Bone marrow (tissue), 2 donors: ENCODE data around the gene RBCK1.

Experiments used
- DNase-seq, 2 donors: peaks; one replicate each; lab custom pipeline; 2025; lab: John Stamatoyannopoulos, UW

Gene RBCK1

DNA sequence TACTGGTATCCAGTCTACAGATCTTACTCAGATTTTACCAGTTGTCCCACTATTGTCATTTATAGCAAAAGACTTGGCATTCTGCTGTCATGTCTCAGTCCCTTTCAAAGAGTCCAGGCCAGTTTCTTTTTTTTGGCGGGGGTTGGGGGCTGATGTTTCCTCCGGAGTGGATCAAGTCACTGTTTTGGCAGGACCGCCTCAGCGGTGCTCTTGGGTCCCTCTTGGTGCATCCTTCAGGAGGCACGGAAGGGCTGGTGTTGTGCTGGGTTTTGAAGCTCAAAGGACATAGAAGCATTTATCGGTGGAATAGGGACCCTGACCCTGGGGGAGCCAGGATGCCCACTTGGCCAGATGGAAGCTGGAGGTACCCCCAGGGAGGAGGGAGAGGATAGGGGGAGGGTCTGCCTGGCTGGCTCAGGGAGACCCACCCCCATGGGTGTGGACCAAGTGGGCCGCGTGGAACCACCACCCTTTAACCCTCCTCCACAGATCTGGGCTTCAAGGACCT, 10.8 kb downstream of the RBCK1 start:
- no peak for DNase-seq

DNA sequence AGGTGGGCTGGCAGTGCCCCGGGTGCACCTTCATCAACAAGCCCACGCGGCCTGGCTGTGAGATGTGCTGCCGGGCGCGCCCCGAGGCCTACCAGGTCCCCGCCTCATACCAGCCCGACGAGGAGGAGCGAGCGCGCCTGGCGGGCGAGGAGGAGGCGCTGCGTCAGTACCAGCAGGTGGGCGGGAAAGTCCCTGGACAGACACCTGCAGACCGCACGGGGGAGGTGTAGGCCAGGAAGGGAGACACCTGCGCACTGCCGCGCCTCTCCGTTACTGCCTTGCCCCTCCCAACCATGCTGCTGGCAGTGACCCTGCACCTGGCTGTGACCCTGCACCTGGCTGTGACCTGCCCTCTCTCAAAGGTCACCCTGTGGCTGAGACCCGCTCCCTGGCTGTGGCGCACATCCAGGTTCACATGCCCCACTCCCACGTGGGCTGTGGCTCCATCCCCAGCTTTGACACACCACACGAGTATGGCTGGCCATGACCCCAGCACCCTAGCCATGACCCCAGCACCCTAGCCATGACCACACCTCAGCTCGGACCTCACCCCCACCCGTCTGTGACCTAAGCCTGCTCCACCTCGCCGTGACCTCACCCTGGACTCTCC, 11.6 kb downstream of the RBCK1 start:
- DNase-seq = no peak

DNA sequence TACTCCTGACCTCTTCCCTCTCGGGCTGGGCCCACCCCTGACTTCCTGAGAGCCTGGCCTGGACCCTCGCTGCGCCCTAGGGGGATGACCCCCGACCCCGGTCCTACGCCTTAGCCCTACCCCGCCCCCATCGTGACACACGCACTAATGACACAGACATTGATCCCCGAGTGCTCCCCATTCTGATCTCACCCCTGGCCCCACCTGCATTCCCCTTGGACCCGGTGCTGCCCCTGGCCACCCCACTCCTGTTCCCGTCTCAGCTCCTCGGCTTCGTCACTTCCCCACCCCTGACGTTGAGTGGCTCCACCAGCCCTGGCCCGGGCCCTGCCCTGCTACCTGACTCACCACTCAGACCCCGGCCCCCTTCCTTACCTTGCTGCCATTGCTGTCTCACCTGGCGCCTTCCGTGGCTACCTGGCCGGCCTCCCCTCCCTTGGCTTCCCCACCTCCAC, 12.1 kb downstream of the RBCK1 start:
- DNase-seq = no peak

DNA sequence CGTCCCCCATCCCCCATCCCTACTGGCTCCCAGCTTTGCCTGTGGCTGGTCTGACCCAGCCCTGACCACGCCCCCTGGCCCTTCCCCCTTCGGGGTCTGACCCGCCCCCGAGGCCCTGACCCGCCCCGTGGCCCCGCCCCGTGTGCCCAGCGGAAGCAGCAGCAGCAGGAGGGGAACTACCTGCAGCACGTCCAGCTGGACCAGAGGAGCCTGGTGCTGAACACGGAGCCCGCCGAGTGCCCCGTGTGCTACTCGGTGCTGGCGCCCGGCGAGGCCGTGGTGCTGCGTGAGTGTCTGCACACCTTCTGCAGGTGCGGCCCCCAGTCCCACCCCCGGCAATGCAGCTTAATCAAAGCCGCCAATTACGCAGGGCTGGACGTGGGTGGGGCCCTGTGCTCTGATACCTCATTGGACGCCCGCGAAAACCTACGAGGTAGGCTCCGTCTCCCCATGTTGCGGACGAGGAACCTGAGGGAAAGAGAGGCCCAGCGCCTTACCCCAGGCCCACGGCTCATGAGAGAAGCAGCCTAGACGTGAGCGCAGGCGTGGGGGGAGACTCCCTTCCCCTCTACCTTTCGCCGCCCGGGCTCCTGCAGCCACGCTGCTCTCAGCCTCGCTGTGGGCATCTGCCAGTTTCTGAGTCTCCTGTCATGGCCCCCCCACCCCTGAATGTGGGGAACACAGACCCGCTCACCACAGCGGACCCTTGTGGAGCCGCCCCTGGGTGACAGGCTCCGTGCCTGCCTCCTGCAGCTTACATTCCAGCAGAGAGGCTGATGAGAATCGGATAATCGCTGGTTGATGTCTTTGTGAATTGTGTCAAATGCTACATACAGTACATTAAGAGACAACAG, 12.8 kb downstream of the RBCK1 start:
- DNase-seq = no peak

DNA sequence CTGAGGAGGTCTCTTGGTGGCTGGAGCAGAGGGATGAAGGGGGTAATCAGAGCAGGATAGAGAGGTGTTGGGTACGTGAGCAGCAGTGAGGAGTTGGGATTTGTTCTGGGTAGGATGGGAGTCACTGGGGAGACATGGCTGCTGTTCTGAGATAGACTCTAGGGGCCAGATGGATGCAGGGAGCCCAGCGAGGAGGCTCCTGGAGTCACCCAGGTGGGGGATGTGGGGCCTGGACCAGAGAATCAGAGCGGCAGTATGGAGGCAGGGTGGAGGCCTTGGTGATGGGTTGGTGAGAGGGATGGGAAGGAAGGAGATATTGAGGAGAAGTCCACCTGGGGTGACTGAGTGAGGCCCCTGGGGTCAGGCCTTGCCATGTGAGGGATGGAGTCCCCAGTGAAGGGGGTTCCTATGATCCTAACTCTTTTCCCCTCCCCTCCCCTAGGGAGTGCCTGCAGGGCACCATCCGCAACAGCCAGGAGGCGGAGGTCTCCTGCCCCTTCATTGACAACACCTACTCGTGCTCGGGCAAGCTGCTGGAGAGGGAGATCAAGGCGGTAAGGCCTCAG, 13.7 kb downstream of the RBCK1 start:
- DNase-seq = no peak

DNA sequence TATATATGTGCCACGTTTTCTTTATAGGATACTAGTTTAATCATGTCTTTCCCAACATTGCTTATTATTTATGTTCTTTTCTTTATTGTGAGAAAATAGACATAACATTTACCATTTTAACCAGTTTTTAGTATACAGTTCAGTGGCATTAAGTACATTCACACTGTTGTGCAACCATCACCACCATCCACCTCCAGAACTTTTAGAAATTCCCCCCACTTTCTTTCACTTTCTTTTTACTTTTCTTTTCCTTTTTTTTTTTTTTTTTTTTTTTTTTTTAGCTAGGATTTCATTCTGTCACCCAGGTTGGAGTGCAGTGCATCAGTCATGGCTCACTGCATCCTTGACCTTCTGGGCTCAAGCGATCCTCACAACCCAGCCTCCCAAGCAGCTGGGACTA, 18.5 kb downstream of the RBCK1 start:
- DNase-seq = no peak

DNA sequence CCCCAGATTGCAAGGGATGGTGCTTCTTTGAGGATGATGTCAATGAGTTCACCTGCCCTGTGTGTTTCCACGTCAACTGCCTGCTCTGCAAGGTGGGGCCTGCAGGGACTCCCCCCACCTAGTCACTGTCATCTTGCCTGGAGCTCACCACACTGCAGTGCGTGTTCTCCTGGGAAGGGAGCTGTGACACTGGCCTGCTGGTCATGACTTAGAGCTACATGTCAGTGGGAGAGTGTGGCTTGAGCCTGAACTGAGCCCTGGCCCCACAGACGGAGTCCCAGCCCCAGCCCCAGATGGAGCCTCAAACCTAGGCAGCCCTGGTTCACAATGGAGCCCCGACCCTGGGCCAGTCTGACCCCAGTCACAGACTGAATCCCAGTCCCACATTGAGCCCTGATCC, 19.3 kb downstream of the RBCK1 start:
- DNase-seq = no peak

DNA sequence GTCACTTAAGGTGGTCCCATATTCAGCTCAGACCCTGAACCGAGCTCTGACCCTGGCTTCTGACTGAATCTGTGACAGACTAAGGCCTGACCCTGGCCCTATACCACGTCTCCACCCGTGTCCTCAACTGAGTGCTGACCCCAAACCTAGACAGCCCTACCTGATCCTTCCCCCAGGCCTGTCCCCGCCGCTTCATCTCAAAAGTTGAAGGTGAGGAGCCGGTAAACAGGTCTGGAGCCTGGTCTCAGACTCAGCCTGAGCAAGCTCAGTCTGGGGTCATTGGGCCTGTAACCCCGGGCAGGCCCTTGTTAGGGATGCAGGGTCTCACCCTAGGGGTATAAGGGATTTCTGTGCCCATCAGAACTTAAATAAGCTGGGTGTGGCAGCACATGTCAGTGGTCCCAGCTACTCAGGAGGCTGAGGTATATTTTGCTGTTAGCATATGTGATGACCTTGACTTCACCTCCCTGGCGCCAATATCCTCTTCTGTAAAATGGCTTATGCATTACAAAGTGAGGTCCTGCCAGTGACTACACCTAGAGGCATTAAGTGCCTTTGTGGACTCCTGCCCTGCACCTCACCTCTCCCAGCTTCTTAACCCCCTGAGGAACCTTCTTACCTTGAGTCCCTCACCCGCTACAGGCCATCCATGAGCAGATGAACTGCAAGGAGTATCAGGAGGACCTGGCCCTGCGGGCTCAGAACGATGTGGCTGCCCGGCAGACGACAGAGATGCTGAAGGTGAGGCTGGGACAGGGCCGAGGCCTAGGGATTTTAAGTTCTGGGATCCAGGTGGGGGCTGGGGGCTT, 20.0 kb downstream of the RBCK1 start:
- DNase-seq = no peak

DNA sequence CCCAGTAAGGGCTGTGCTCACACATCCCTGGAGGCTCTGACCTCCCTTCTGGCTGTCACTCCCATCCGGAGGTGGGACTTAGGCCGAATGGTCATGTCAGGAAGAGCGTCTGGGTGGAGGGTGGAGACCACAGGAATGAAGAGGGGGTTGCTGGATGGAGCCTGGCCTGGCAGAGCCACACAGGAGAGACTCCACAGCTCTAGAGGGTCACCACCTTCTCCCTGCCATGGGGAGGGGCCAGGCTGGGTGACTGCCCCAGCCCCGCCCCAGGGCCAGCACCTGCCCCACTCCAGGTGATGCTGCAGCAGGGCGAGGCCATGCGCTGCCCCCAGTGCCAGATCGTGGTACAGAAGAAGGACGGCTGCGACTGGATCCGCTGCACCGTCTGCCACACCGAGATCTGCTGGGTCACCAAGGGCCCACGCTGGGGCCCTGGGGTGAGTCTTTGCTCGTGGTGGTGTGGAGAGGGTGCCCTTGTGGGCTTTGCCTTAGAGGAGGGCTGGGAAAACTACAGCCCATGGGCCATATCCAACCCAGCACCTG, 20.6 kb downstream of the RBCK1 start:
- DNase-seq = no peak

DNA sequence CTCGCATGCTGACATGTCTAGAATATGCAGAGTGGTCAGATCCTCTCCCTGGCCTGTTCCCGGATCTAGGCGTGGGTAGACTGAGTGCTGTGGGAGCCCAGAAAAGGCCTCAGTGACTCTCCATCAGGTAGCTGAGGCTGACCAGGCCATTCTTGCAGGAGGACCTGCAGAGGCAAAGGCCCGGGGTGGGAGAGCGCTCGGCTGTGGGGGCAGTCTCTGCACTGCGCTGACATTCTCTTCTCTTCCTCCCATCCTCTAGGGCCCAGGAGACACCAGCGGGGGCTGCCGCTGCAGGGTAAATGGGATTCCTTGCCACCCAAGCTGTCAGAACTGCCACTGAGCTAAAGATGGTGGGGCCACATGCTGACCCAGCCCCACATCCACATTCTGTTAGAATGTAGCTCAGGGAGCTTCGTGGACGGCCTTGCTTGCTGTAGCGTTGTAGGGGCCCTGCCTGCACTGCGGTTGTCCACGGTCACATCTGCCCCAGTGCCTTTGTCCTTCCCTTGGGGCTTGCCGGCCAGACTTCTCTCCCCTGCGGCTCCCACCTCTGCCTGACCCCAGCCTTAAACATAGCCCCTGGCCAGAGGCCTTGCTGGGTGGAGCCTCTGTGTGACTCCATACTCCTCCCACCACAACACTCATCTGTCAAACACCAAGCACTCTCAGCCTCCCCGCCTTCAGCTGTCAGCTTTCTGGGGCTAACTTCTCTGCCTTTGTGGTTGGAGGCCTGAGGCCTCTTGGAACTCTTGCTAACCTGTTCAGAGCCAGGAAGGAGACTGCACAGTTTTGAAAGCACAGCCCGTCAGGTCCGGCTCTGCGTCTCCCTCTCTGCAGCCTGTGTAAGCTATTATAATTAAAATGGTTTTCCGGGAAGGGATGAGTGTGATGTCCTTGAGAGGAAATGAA, 22.2 kb downstream of the RBCK1 start:
- no peak for DNase-seq

DNA sequence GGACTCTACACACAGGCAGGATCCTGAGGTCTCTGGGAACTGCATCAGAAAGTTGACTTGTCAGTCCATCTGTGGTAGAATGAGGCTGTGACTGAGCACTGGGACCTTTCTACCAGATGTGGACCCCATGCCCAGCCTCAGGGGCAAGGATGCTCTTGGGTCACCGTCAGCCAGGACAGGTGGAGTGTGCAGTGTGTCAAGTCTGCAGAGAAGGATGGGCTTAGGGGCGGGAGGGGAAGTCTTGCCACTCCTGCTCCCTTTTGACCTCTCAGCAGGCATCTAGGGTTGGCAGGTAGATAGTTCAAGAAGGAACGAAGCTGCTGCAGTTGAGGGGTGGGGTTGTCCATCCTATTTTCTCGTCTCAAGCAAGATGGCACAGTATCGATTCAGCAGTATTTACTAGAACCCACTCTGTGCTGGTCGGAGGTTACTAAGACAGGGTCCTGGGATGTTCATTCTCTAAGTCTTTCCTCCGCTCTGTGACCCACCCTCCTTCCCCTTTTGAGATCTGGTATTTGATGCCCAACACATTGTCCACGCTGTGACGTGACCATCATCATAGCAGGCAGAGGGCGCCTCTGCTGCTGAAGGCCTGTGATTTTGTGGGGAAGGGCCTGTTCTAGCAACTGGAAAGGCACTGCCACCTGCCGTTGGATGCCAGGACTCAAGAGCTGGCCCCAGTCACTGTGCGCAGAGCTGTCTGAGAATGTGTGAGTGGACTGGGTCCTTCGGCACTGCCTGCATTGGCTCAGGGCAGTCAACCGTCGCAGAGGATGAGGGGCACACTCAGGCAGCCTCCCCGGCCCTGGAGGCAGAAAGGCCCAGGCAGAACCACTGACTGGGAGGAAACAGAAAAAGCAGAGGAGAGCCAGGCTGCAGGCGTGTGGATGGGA, 23.2 kb downstream of the RBCK1 start:
- DNase-seq = peak; percentile 14 to 51

DNA sequence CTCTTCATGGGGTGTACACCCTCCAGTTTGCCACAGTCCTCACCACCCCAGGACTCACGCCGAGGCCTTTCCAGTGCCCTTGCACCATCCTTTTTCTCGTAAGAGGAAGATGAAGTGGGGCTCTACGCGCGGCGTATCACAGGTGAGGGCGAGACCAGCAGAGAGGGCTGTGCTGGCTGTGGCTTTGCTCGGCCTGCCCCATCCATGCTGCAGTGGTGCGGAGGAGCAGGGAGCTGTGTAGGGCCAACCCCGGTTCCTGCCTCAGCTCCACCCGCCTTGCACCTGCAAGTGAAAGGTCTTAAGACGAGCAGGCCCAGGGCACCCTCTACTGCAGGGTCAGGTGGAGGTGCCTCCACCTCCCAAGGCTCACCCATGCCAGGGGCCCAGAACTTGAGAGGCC, 24.1 kb downstream of the RBCK1 start:
- DNase-seq = no peak

DNA sequence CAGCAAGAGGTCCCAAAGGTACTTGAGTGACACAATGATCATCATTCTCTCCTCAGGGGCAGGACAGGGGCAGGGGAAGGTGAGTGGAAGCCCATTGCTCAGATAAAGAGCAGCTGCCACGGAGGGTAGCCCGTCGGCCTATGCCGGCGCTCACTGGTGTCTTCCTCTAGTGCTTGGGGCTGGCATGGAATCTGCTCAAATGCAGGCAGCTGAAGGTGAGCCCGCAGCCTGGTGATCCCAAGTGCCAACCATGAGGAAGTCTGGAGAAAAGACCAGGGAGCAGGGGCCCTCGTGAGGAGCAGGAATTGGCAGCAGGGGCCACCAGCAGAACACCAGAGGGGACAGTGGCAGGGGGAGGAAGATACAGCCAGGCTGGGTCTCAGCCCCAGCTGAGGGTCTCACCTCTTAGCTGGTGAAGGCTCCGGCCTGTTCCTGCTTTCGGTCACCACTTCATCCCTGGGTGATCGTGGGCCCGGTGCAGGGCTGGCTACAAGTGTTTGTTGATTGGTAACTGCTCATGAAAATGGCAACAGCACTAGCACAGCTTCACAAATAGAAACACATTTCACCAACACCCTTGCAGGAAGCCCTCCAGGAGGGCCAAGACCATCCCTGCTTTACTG, 24.7 kb downstream of the RBCK1 start:
- DNase-seq = no peak

DNA sequence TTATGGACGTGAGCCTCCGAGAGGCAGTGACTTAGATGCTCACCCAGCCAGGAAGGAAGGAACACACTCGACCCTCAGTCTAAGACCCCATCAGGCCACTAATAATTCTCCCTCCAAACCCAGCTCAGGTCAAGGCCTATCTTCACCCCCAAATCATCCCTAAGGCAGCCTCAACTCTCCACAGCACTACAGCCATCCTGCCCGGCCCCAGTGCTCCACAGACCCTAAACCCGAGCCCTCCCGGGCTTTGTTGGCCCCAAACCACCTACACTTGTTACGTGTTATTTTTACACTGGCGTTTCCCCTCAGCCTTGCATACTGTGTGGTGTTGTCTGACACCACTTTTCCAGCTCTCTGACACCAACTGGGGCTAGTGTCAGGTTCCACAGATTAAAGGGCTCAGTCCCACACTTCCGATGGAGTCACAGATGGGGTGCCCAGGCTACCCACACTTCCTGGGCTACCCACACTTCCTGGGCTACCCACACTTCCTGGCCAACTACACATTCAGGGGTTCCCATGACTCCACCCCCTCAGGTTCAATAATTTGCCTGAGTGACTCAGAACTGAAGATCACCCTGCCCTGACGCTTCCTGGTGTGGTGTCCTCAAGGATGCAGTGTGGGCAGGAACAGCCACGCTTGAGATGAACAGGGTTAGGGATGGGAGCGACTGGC, 25.3 kb downstream of the RBCK1 start:
- no peak for DNase-seq

DNA sequence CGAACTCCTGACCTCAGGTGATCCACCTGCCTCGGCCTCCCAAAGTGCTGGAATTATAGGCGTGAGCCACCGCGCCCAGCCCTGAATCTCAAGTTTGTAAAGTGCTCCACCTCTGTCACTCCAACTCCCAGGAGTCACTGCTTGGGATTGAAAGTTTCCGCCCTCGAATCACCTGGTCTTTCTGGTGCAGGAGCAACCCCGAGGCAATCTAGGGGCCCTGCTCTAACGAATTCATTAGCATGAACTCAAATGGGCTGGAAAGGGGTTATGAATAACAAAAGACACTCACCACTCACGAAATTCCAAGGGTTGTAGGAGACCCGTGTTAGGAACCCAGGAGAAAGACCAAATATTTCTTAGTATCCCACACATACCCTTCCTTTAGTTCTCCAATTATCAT, 26.1 kb downstream of the RBCK1 start:
- DNase-seq = no peak

DNA sequence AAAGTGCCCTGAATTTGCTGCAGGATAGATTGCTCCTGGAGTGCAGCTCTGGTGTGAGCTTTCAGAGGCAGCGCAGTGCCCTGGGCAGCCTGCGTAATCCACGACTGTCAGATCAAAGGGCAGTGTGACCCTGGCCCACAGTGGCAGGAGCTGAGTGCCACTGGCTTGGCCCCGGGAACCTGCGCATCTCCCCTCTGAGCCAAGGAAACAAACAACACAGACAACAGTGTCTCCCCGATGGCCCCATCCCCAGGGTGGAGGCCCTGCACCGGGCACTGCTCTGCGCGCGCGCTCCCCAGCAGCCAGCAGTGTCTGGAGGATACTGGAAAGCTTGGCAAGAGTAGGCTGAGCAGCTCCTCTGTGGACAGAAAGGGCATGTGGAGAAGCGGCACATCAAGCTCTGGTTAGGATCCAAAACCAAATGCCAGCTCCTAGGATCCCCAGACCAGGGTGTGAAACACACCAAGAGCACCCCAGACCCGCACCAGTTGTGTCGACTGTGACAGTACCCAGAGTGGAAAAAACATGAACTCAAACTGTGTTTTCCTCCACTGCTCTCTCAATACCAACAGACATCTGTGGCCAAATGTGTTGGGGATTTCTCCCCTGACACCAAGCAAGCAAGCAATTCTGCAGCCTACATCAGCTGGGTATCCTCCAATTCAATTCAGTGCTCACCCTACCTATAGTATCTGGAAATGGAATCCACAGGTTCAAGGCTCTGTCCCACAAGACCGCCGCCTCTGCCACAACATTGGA, 26.7 kb downstream of the RBCK1 start:
- no peak for DNase-seq

DNA sequence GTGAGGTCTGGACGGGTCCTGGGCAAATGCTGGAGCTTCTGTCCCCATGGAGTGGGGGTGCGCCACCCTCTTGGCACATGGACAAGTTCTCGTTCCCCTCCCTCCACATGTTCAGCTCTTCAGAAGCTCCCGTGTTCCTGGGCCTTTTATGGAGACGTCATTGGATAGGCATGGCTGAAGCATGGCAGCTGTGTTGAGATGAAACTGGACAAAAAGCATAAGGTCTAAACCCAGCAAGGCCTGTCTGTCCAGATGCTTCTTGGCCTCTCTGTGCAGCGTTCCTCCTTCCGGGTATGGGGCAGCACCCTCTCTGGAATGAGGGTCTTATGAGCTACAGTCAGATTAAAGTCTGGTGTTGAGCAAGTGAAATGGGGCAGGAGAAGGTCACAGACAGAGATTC, 27.5 kb downstream of the RBCK1 start:
- DNase-seq = no peak

DNA sequence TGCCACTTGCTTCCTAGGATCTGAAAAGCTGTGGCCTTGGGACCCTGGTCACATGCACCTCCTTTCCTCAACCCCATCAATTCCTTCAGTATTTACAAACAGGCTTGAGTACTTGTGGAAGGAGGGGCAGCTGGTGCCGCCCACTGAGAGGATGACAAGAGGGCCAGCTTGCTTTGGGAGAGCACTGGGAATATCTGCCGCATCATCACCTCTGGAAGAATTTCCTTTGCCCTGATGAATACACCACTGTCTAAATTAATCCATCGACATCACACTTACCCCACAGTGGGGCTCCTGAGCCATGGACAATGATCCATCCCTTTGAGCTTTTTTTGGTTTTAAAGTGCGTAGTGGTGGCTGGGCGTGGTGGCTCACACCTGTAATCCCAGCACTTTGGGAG, 28.4 kb downstream of the RBCK1 start:
- no peak for DNase-seq
